ENCODE data around the gene CHPT1.

CHPT1 gene

GRCh38 chr12:101759396-101760047, 62.1 kb downstream of the CHPT1 start:
- FAIRE-seq (peak; percentile 60), DNase-seq (ENCODE audit: insufficient read length, low spot score) (no peak)

GRCh38 chr12:101761350-101761749, 63.9 kb downstream of the CHPT1 start:
- no peak for DNase-seq (ENCODE audit: insufficient read length, low spot score)
- FAIRE-seq, result no peak

GRCh38 chr12:101761781-101762180, 64.3 kb downstream of the CHPT1 start:
- no peak for DNase-seq (ENCODE audit: insufficient read length, low spot score)
- no peak for FAIRE-seq

GRCh38 chr12:101763246-101763931, 65.9 kb downstream of the CHPT1 start:
- DNase-seq (ENCODE audit: insufficient read length, low spot score) (no peak), FAIRE-seq (no peak)

GRCh38 chr12:101764051-101764792, 66.8 kb downstream of the CHPT1 start:
- no peak for FAIRE-seq

GRCh38 chr12:101767537-101767936, 70.1 kb downstream of the CHPT1 start:
- no peak for FAIRE-seq
- DNase-seq (ENCODE audit: insufficient read length, low spot score), result no peak

More at GRCh38 chr12:101764051-101764792, 66.8 kb downstream of the CHPT1 start:
- no peak for DNase-seq (ENCODE audit: insufficient read length, low spot score)

GRCh38 chr12:101768781-101769180, 71.3 kb downstream of the CHPT1 start:
- FAIRE-seq, result no peak
- no peak for DNase-seq (ENCODE audit: insufficient read length, low spot score)

GRCh38 chr12:101769865-101770264, 72.4 kb downstream of the CHPT1 start:
- FAIRE-seq, result no peak
- no peak for DNase-seq (ENCODE audit: insufficient read length, low spot score)

GRCh38 chr12:101772012-101772775, 74.8 kb downstream of the CHPT1 start:
- DNase-seq (ENCODE audit: insufficient read length, low spot score) (no peak), FAIRE-seq (no peak)

GRCh38 chr12:101773650-101774162, 76.3 kb downstream of the CHPT1 start:
- DNase-seq (ENCODE audit: insufficient read length, low spot score) (peak; percentile 38), FAIRE-seq (peak; percentile 77)

- FAIRE-seq (no peak), DNase-seq (ENCODE audit: insufficient read length, low spot score) (no peak)
These were observed 78.4 kb downstream of the CHPT1 start for GRCh38 chr12:101775816-101776215.

- no peak for DNase-seq (ENCODE audit: insufficient read length, low spot score)
- no peak for FAIRE-seq
These were observed 80.0 kb downstream of the CHPT1 start for GRCh38 chr12:101777485-101777884.

GRCh38 chr12:101777978-101778377, 80.5 kb downstream of the CHPT1 start:
- FAIRE-seq (no peak), DNase-seq (ENCODE audit: insufficient read length, low spot score) (no peak)

All from GM19239 (cell line).